ENCODE data around the gene ADAM15. TPM values are rescaled to one million over a fixed set of nuclear protein-coding genes. Genes with fewer than 3 reads are reported as not detected.

Gene ADAM15
- polyA plus RNA-seq, 3 donors, result 31.5 to 61.4 (median 57.2) TPM

GRCh38 chr1:155043301-155043702, 7.8 kb upstream of the ADAM15 start:
- DNase-seq (ENCODE audit: extremely low read depth in 1 of 11, low read depth in 9 of 11, low spot score in 4 of 11), result no peak

GRCh38 chr1:155043793-155044192, 7.3 kb upstream of the ADAM15 start:
- no peak for DNase-seq (ENCODE audit: extremely low read depth in 1 of 11, low read depth in 9 of 11, low spot score in 4 of 11)

- no peak for DNase-seq (ENCODE audit: extremely low read depth in 1 of 11, low read depth in 9 of 11, low spot score in 4 of 11)
These were observed 6.8 kb upstream of the ADAM15 start for GRCh38 chr1:155044365-155044764.

GRCh38 chr1:155044812-155045657, 6.1 kb upstream of the ADAM15 start:
- peak in 3 of 11 donors; percentile 34 to 51 (median 41) for DNase-seq (ENCODE audit: extremely low read depth in 1 of 11, low read depth in 9 of 11, low spot score in 4 of 11)

- DNase-seq (ENCODE audit: extremely low read depth in 1 of 11, low read depth in 9 of 11, low spot score in 4 of 11), result no peak
These were observed 2.4 kb upstream of the ADAM15 start for GRCh38 chr1:155048449-155049334.

- no peak for DNase-seq (ENCODE audit: extremely low read depth in 1 of 11, low read depth in 9 of 11, low spot score in 4 of 11)
These were observed 1.2 kb upstream of the ADAM15 start for GRCh38 chr1:155049651-155050559.

GRCh38 chr1:155051342-155051776, 243 bp downstream of the ADAM15 start:
- DNase-seq (ENCODE audit: extremely low read depth in 1 of 11, low read depth in 9 of 11, low spot score in 4 of 11), result no peak

GRCh38 chr1:155051777-155052398, 772 bp downstream of the ADAM15 start:
- no peak for DNase-seq (ENCODE audit: extremely low read depth in 1 of 11, low read depth in 9 of 11, low spot score in 4 of 11)

GRCh38 chr1:155052439-155053395, 1.6 kb downstream of the ADAM15 start:
- DNase-seq (ENCODE audit: extremely low read depth in 1 of 11, low read depth in 9 of 11, low spot score in 4 of 11), result no peak

- no peak for DNase-seq (ENCODE audit: extremely low read depth in 1 of 11, low read depth in 9 of 11, low spot score in 4 of 11)
These were observed 2.5 kb downstream of the ADAM15 start for GRCh38 chr1:155053531-155054105.

- no peak for DNase-seq (ENCODE audit: extremely low read depth in 1 of 11, low read depth in 9 of 11, low spot score in 4 of 11)
These were observed 6.0 kb downstream of the ADAM15 start for GRCh38 chr1:155057104-155057503.

- no peak for DNase-seq (ENCODE audit: extremely low read depth in 1 of 11, low read depth in 9 of 11, low spot score in 4 of 11)
These were observed 6.7 kb downstream of the ADAM15 start for GRCh38 chr1:155057788-155058211.

- DNase-seq (ENCODE audit: extremely low read depth in 1 of 11, low read depth in 9 of 11, low spot score in 4 of 11), result no peak
These were observed 9.6 kb downstream of the ADAM15 start for GRCh38 chr1:155060736-155061135.

GRCh38 chr1:155061381-155062150, 10.4 kb downstream of the ADAM15 start:
- DNase-seq (ENCODE audit: extremely low read depth in 1 of 11, low read depth in 9 of 11, low spot score in 4 of 11), result peak in 2 of 11 donors; percentile 78 to 83

- no peak for DNase-seq (ENCODE audit: extremely low read depth in 1 of 11, low read depth in 9 of 11, low spot score in 4 of 11)
These were observed 11.1 kb downstream of the ADAM15 start for GRCh38 chr1:155062151-155062686.

All from renal cortex interstitium (tissue), 11 donors.